HEK293T (cell line): ENCODE measurements around the gene PSMB1.
"Not testable (repeated sequence)": the region's sequence is repeated elsewhere in the genome, so short reads cannot be mapped to it uniquely, and the experiment has no call there.

Experiments used
- ARNT ChIP-seq: fragments of 450-650 bp; IDR thresholded peaks from 2 replicates; pipeline ENCODE4 v1.6.1; 2017; ENCODE audit warnings: mild to moderate bottlenecking
- CTBP1 ChIP-seq: fragments of 450-650 bp; IDR thresholded peaks from 2 replicates; pipeline ENCODE4 v1.6.1; 2016; ENCODE audit warnings: borderline replicate concordance
- ELF4 ChIP-seq: fragments of 450-650 bp; IDR thresholded peaks from 2 replicates; pipeline ENCODE4 v1.6.1; 2017; ENCODE audit warnings: antibody characterized with exemption
- FOXA1 ChIP-seq: fragments of 450-650 bp; IDR thresholded peaks from 2 replicates; pipeline ENCODE4 v1.6.1; 2016; ENCODE audit warnings: mild to moderate bottlenecking
- FOXK2 ChIP-seq: fragments of 450-650 bp; IDR thresholded peaks from 2 replicates; pipeline ENCODE4 v1.6.1; 2016; ENCODE audit warnings: mild to moderate bottlenecking
- FOXM1 ChIP-seq: fragments of 450-650 bp; IDR thresholded peaks from 2 replicates; pipeline ENCODE4 v1.6.1; 2017; ENCODE audit warnings: mild to moderate bottlenecking, borderline replicate concordance
- HDGF ChIP-seq: fragments of 450-650 bp; IDR thresholded peaks from 2 replicates; pipeline ENCODE4 v1.6.1; 2017; ENCODE audit warnings: antibody characterized with exemption, borderline replicate concordance
- LEF1 ChIP-seq: fragments of 450-650 bp; IDR thresholded peaks from 2 replicates; pipeline ENCODE4 v1.6.1; 2017; ENCODE audit warnings: mild to moderate bottlenecking, borderline replicate concordance
- PKNOX1 ChIP-seq: fragments of 450-650 bp; IDR thresholded peaks from 2 replicates; pipeline ENCODE4 v1.6.1; 2016
- SP1 ChIP-seq: fragments of 450-650 bp; IDR thresholded peaks from 2 replicates; pipeline ENCODE4 v1.6.1; 2017

DNA sequence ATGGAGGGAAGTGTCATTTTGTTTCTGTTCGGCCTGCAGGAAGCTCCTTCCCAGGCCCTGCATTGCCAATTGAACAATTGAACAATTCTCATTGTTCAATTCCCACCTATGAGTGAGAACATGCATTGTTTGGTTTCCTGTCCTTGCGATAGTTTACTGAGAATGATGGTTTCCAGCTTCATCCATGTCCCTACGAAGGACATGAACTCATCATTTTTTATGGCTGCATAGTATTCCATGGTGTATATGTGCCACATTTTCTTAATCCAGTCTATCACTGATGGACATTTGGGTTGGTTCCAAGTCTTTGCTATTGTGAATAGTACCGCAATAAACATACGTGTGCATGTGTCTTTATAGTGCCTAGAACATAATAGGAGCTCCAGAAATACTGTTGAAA, 25.1 kb downstream of the PSMB1 start:
- not testable (repeated sequence) for TF ChIP-seq LEF1, FOXK2, ELF4, PKNOX1, CTBP1, ARNT, FOXA1, HDGF, FOXM1, SP1
